ENCODE results near the gene FMNL2.

FMNL2 gene

DNA sequence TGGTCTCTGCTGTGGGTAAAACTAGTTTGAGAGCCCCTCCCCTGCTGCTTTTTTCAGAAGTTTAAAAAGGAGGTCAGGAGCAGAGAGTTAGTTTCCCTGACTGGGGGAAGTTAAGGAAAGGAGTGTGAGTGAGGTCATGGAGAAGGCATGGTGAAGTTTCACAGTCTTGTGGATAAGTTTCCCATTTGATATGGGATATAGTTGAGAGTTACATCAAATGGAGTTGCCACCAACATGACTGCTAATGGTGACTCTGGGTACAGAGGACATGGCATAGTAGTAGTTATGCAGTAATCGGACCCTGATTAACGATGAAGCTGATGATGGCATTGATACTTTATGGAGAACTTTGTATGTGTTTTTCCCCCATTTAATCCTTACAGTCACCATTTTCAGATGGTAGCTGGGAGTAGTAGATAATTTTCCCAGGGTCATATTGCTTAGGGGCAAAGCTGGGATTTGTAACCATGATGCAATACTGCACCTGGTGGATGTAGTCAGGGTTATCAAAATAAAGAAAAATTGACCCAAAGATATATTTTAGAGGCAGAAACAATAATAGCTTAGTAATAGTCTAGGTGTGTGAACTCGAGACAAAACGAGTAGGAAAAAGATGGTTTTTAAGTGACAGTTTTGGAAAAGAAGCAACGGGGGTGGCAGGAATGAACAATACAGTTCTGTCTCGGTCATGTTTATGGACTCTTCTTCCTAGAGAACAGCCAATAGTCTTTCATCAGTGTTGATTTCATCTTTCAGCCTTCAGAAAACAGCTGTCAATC lies 74.6 kb downstream of the FMNL2 start:
- peaks cover 31% of the 10 kb centered on the region for H3K4me1 ChIP-seq (ENCODE audit: control insufficient read depth, insufficient read depth, low read length)
- no peak for TF ChIP-seq ZNF707 (tag by site-specific recombination; IDR thresholded peaks at IDR 0.05)
- no peaks in the 10 kb centered on the region for H3K9me3 ChIP-seq (ENCODE audit: control insufficient read depth, insufficient read depth, low read depth, low read length)
- H3K36me3 ChIP-seq (ENCODE audit: control insufficient read depth in 2 of 2, insufficient read depth in 1 of 2, low read length in 2 of 2) = no peaks in the 10 kb centered on the region
- POLR2A ChIA-PET = interaction anchor here (1.1 kb wide), 1 partner anchor 75 kb away, joined by 3 read pairs; the partner anchor contains the start of gene FMNL2
- H3K27ac ChIP-seq (ENCODE audit: extremely low read depth, low read depth, low read length) = no peak overlapping the region
- H3K4me3 ChIP-seq (ENCODE audit: low read depth, low read length) = no peak overlapping the region
- CTCF ChIA-PET = interaction anchor here (0.6 to 1.2 kb wide), 2 partner anchors 9 to 137 kb away, joined by 3 to 4 read pairs; no protein-coding TSS in a partner anchor

- Histone ChIP-seq H3K9me3 (ENCODE audit: control insufficient read depth, insufficient read depth, low read depth, low read length) (no peaks in the 10 kb centered on the region), H3K27ac (ENCODE audit: extremely low read depth, low read depth, low read length) (no peak overlapping the region), H3K4me3 (ENCODE audit: low read depth, low read length) (no peak overlapping the region), H3K36me3 (ENCODE audit: control insufficient read depth in 2 of 2, insufficient read depth in 1 of 2, low read length in 2 of 2) (no peaks in the 10 kb centered on the region), H3K4me1 (ENCODE audit: control insufficient read depth, insufficient read depth, low read length) (peaks cover 31% of the 10 kb centered on the region)
- POLR2A ChIA-PET = interaction anchor here (0.5 to 1.3 kb wide), 3 partner anchors 73 to 75 kb away, joined by 3 to 4 read pairs (median 4); partner anchors contain the start of gene FMNL2
- CTCF ChIA-PET = interaction anchor here (0.5 to 1.2 kb wide), 2 partner anchors 9 to 56 kb away, joined by 4 read pairs; no protein-coding TSS in a partner anchor
- TF ChIP-seq PRDM1 (tag by site-specific recombination; IDR thresholded peaks at IDR 0.05) = no peak
- no peak for TF ChIP-seq ZNF248 (tag by site-specific recombination; IDR thresholded peaks at IDR 0.05)
- TF ChIP-seq ZNF138 (tag by site-specific recombination; IDR thresholded peaks at IDR 0.05; ENCODE audit: borderline replicate concordance) = no peak
- TF ChIP-seq ZNF571 (tag by site-specific recombination; IDR thresholded peaks at IDR 0.05) = no peak
- TF ChIP-seq ZNF747 (tag by site-specific recombination; IDR thresholded peaks at IDR 0.05) = no peak
Measured at GRCh38 chr2:152410165-152410597, 75.2 kb downstream of the FMNL2 start.

GRCh38 chr2:152411154-152411553 lies 76.2 kb downstream of the FMNL2 start:
- no peak for TF ChIP-seq TRIM28 (IDR thresholded peaks at IDR 0.05; ENCODE audit: borderline replicate concordance, low read length)
- TF ChIP-seq ZBTB21 (tag by site-specific recombination; IDR thresholded peaks at IDR 0.05) = no peak
- TF ChIP-seq ZNF302 (tag by site-specific recombination; IDR thresholded peaks at IDR 0.05; ENCODE audit: low read depth) = no peak
- TF ChIP-seq FEZF1 (tag by site-specific recombination; IDR thresholded peaks at IDR 0.05) = no peak
- no peak for TF ChIP-seq ZNF114 (tag by site-specific recombination; IDR thresholded peaks at IDR 0.05)
- TF ChIP-seq, protein P1, sequence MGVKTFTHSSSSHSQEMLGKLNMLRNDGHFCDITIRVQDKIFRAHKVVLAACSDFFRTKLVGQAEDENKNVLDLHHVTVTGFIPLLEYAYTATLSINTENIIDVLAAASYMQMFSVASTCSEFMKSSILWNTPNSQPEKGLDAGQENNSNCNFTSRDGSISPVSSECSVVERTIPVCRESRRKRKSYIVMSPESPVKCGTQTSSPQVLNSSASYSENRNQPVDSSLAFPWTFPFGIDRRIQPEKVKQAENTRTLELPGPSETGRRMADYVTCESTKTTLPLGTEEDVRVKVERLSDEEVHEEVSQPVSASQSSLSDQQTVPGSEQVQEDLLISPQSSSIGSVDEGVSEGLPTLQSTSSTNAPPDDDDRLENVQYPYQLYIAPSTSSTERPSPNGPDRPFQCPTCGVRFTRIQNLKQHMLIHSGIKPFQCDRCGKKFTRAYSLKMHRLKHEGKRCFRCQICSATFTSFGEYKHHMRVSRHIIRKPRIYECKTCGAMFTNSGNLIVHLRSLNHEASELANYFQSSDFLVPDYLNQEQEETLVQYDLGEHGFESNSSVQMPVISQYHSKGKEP (tag by site-specific recombination; IDR thresholded peaks at IDR 0.05) = no peak
- TF ChIP-seq SP7 (tag by site-specific recombination; IDR thresholded peaks at IDR 0.05) = no peak
- TF ChIP-seq WT1 (tag by site-specific recombination; IDR thresholded peaks at IDR 0.05) = no peak
- TF ChIP-seq ZNF549 (tag by site-specific recombination; IDR thresholded peaks at IDR 0.05) = no peak
- no peak for TF ChIP-seq ZNF560 (tag by site-specific recombination; IDR thresholded peaks at IDR 0.05; ENCODE audit: borderline replicate concordance)
- TF ChIP-seq ZFHX2 (tag by site-specific recombination; conservative IDR thresholded peaks at IDR 0.05) = no peak
- TF ChIP-seq ELK4 (IDR thresholded peaks at IDR 0.05; ENCODE audit: borderline replicate concordance, low read depth, low read length) = no peak
- no peak for TF ChIP-seq YY1 (tag by site-specific recombination; IDR thresholded peaks at IDR 0.05)
- peaks cover 31% of the 10 kb centered on the region for H3K4me1 ChIP-seq (ENCODE audit: control insufficient read depth, insufficient read depth, low read length)
- POLR2A ChIA-PET = interaction anchor here (0.9 to 1.3 kb wide), 2 partner anchors 8 to 75 kb away, joined by 3 to 4 read pairs; no protein-coding TSS in a partner anchor

More at GRCh38 chr2:152411154-152411553, 76.2 kb downstream of the FMNL2 start:
- CTCF ChIA-PET = interaction anchor here (1.2 kb wide), 1 partner anchor 8 kb away, joined by 4 read pairs; no protein-coding TSS in a partner anchor
- Histone ChIP-seq H3K27ac (ENCODE audit: extremely low read depth, low read depth, low read length) (no peak overlapping the region), H3K4me3 (ENCODE audit: low read depth, low read length) (no peak overlapping the region), H3K9me3 (ENCODE audit: control insufficient read depth, insufficient read depth, low read depth, low read length) (no peaks in the 10 kb centered on the region), H3K36me3 (ENCODE audit: control insufficient read depth in 2 of 2, insufficient read depth in 1 of 2, low read length in 2 of 2) (no peaks in the 10 kb centered on the region)

Measured in HEK293 (cell line).